Naive thymus-derived CD4-positive, alpha-beta T cell (primary cell): ENCODE measurements around the gene MYCN. TPM values are rescaled to one million over a fixed set of nuclear protein-coding genes. Genes with fewer than 3 reads are reported as not detected.

Experiments
- ATAC-seq: fragments of 150-1000 bp; cut with Tn5 transposase; 2 replicates; pipeline ENCODE4 v1.10.0; 2021; ENCODE audit warnings: mild to moderate bottlenecking, moderate library complexity
- CTCF ChIA-PET: fragments of 350-600 bp; sonication (Branson Sonifier 250); formaldehyde crosslinking; loops from one replicate; lab custom pipeline; 2021; ENCODE audit warnings: antibody characterized with exemption; lab: Charles Lee
- POLR2A ChIA-PET: fragments of 350-600 bp; sonication (Branson Sonifier 250); formaldehyde crosslinking; loops from one replicate; lab custom pipeline; 2021; ENCODE audit warnings: antibody characterized with exemption, inconsistent platforms; lab: Charles Lee
- DNase-seq, 9 donors: peaks; one replicate each; pipeline versions ENCODE4 v3.0.0 to v3.0.0-alpha.2; 2020 to 2022; ENCODE audit warnings: mixed read lengths in 1 of 9
- H3K27ac ChIP-seq: one replicate; pipeline ENCODE4 v1.7.0; 2013; ENCODE audit warnings: mild to moderate bottlenecking, low read depth, low read length, moderate library complexity
- H3K27me3 ChIP-seq, 2 donors: one replicate each; pipeline ENCODE4 v1.7.0; 2013; ENCODE audit warnings: low read length in 2 of 2, mild to moderate bottlenecking in 2 of 2, moderate library complexity in 2 of 2; ENCODE audit not compliant: control insufficient read depth in 2 of 2, insufficient read depth in 2 of 2
- H3K36me3 ChIP-seq, 3 experiments: 1 replicate in 2 of 3; 2 replicates in 1 of 3; pipeline ENCODE4 v1.7.0; 2013; ENCODE audit warnings: low read length in 3 of 3, mild to moderate bottlenecking in 3 of 3, moderate library complexity in 1 of 3; ENCODE audit not compliant: insufficient read depth in 3 of 3, control insufficient read depth in 2 of 3
- H3K4me1 ChIP-seq, 2 donors: one replicate each; pipeline ENCODE4 v1.7.0; 2013; ENCODE audit warnings: low read length in 2 of 2, mild to moderate bottlenecking in 2 of 2, moderate library complexity in 1 of 2; ENCODE audit not compliant: control insufficient read depth in 2 of 2, insufficient read depth in 2 of 2
- H3K4me3 ChIP-seq: 2 replicates; pipeline ENCODE4 v1.7.0; 2013; ENCODE audit warnings: mild to moderate bottlenecking, low read length
- H3K9me3 ChIP-seq, 3 experiments: 1 replicate in 2 of 3; 2 replicates in 1 of 3; pipeline ENCODE4 v1.7.0; 2013; ENCODE audit warnings: low read length in 3 of 3; ENCODE audit not compliant: control insufficient read depth in 2 of 3
- H3K27ac Mint-ChIP-seq, 9 donors: one replicate each; pipeline ENCODE4 v1.8.0; 2020 to 2022; ENCODE audit warnings: mixed read lengths in 9 of 9, mild to moderate bottlenecking in 8 of 9, moderate library complexity in 5 of 9, inconsistent platforms in 2 of 9
- H3K27me3 Mint-ChIP-seq, 5 donors: one replicate each; pipeline ENCODE4 v1.8.0; 2021 to 2022; ENCODE audit warnings: mixed read lengths in 5 of 5, mild to moderate bottlenecking in 1 of 5
- H3K36me3 Mint-ChIP-seq, 5 donors: one replicate each; pipeline ENCODE4 v1.8.0; 2020 to 2022; ENCODE audit warnings: mixed read lengths in 5 of 5, mild to moderate bottlenecking in 3 of 5, inconsistent platforms in 1 of 5
- H3K4me1 Mint-ChIP-seq, 7 donors: one replicate each; pipeline ENCODE4 v1.8.0; 2020 to 2022; ENCODE audit warnings: mixed read lengths in 7 of 7, mild to moderate bottlenecking in 3 of 7, inconsistent platforms in 1 of 7
- H3K4me3 Mint-ChIP-seq, 10 donors: one replicate each; pipeline ENCODE4 v1.8.0; 2020 to 2022; ENCODE audit warnings: mild to moderate bottlenecking in 10 of 10, mixed read lengths in 10 of 10, moderate library complexity in 6 of 10, inconsistent platforms in 2 of 10
- H3K9me3 Mint-ChIP-seq, 11 donors: one replicate each; pipeline ENCODE4 v1.8.0; 2020 to 2022; ENCODE audit warnings: mixed read lengths in 11 of 11, mild to moderate bottlenecking in 4 of 11, inconsistent platforms in 1 of 11, moderate library complexity in 1 of 11
- intact Hi-C, 2 donors: fragments of 100-400 bp; cut with micrococcal nuclease; formaldehyde crosslinking; loops; one replicate each; pipeline ENCODE4 v1.15.1; 2023
- polyA plus RNA-seq, 2 donors: library from polyadenylated mRNA; unstranded; fragments of 300-500 nt; fragmentation: Illumina TruSeq; gene quantifications; one replicate each; pipeline ENCODE4 v1.2.3, GENCODE V29; 2021
- total RNA-seq, 6 experiments: library from RNA in 5 of 6; stranded (reverse) in 5 of 6; gene quantifications; 1 replicate in 5 of 6; 2 replicates in 1 of 6; pipeline ENCODE4 v1.2.3 and lab custom pipeline; 2021 to 2026

MYCN gene
- total and polyA plus RNA-seq, 7 experiments from 2014 or later, result 0.21 to 2.3 (median 0.47) TPM; not detected in 3

DNA sequence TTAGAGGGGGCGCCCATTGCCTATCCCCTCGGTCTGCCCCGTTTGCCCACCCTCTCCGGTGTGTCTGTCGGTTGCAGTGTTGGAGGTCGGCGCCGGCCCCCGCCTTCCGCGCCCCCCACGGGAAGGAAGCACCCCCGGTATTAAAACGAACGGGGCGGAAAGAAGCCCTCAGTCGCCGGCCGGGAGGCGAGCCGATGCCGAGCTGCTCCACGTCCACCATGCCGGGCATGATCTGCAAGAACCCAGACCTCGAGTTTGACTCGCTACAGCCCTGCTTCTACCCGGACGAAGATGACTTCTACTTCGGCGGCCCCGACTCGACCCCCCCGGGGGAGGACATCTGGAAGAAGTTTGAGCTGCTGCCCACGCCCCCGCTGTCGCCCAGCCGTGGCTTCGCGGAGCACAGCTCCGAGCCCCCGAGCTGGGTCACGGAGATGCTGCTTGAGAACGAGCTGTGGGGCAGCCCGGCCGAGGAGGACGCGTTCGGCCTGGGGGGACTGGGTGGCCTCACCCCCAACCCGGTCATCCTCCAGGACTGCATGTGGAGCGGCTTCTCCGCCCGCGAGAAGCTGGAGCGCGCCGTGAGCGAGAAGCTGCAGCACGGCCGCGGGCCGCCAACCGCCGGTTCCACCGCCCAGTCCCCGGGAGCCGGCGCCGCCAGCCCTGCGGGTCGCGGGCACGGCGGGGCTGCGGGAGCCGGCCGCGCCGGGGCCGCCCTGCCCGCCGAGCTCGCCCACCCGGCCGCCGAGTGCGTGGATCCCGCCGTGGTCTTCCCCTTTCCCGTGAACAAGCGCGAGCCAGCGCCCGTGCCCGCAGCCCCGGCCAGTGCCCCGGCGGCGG is 1.7 kb downstream of the MYCN start:
- H3K27ac Mint-ChIP-seq, result no peak overlapping the region
- CTCF ChIA-PET, result interaction anchor here (0.8 to 1.4 kb wide), 3 partner anchors 340 to 666 kb away, joined by 3 to 5 read pairs (median 3); no protein-coding TSS in a partner anchor
- Histone ChIP-seq H3K9me3 (no peaks in the 10 kb centered on the region), H3K36me3 (no peaks in the 10 kb centered on the region), H3K4me3 (peak overlapping the region; percentile 46), H3K4me1 (peaks cover 0 to 25% of the 10 kb centered on the region in 2 donors), H3K27ac (no peak overlapping the region), H3K27me3 (peaks cover 0 to 6% of the 10 kb centered on the region in 2 donors)
- H3K9me3 Mint-ChIP-seq, result peaks cover 0 to 2% (median 0%) of the 10 kb centered on the region in 11 donors
- H3K27me3 Mint-ChIP-seq, result peaks cover 31 to 73% (median 48%) of the 10 kb centered on the region in 5 donors
- peak in 4 of 9 donors; percentile 5 to 14 (median 10) for DNase-seq
- intact Hi-C loops, result loop anchor here in 1 of 2 donors (2.0 kb wide), 1 partner anchor 201 kb away; no protein-coding TSS in a partner anchor
- peaks cover 0 to 4% (median 0%) of the 10 kb centered on the region in 5 donors for H3K36me3 Mint-ChIP-seq
- peak overlapping the region in 9 of 10 donors; percentile 52 to 86 (median 81) for H3K4me3 Mint-ChIP-seq
- POLR2A ChIA-PET, result interaction anchor here (0.8 kb wide), 1 partner anchor 667 kb away, joined by 3 read pairs; no protein-coding TSS in a partner anchor
- H3K4me1 Mint-ChIP-seq, result peaks cover 7 to 44% (median 31%) of the 10 kb centered on the region in 7 donors
- no peak for ATAC-seq

DNA sequence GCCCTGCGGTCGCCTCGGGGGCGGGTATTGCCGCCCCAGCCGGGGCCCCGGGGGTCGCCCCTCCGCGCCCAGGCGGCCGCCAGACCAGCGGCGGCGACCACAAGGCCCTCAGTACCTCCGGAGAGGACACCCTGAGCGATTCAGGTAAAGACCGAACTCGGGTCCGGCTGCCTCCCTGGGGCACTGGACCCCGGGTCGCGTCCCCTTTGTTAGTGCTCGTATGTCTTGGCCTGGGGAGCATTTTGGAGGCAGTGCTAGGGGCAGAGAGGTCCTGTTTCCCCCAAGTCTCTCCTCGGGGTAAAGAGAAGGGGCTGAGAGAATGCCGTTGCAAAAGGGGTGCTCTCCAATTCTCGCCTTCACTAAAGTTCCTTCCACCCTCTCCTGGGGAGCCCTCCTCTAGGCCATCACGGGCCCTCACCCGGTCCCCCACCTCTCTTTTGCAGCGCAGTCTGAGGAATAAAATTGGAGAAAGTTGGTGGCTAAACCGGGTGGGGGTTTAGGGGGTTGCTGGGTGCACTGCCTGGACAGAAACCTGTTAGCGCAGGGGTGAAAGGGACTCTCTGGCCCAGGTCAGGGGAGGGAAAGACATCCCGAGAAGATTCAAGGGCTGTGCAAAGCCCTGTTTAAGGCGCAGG is 2.5 kb downstream of the MYCN start:
- H3K36me3 Mint-ChIP-seq, result peaks cover 0 to 4% (median 0%) of the 10 kb centered on the region in 5 donors
- Histone ChIP-seq H3K27me3 (peaks cover 0 to 6% of the 10 kb centered on the region in 2 donors), H3K9me3 (no peaks in the 10 kb centered on the region), H3K27ac (no peak overlapping the region), H3K4me1 (peaks cover 0 to 25% of the 10 kb centered on the region in 2 donors), H3K36me3 (no peaks in the 10 kb centered on the region), H3K4me3 (peak overlapping the region; percentile 27)
- peaks cover 0 to 2% (median 0%) of the 10 kb centered on the region in 11 donors for H3K9me3 Mint-ChIP-seq
- H3K27ac Mint-ChIP-seq, result peak overlapping the region in 1 of 9 donors; percentile 9
- ChIA-PET POLR2A (interaction anchor here (2.0 kb wide), 1 partner anchor 23 kb away, joined by 15 read pairs; no protein-coding TSS in a partner anchor), CTCF (interaction anchor here (0.8 to 2.2 kb wide), 4 partner anchors 91 to 665 kb away, joined by 3 to 8 read pairs (median 6); no protein-coding TSS in a partner anchor)
- ATAC-seq (no peak), DNase-seq (peak in 1 of 9 donors; percentile 6)
- intact Hi-C loops, result loop anchor here in 1 of 2 donors (1.0 kb wide), 1 partner anchor 22 kb away; no protein-coding TSS in a partner anchor
- H3K27me3 Mint-ChIP-seq, result peaks cover 26 to 65% (median 40%) of the 10 kb centered on the region in 5 donors
- H3K4me1 Mint-ChIP-seq, result peaks cover 7 to 44% (median 31%) of the 10 kb centered on the region in 7 donors
- peak overlapping the region in 9 of 10 donors; percentile 72 to 84 (median 79) for H3K4me3 Mint-ChIP-seq

DNA sequence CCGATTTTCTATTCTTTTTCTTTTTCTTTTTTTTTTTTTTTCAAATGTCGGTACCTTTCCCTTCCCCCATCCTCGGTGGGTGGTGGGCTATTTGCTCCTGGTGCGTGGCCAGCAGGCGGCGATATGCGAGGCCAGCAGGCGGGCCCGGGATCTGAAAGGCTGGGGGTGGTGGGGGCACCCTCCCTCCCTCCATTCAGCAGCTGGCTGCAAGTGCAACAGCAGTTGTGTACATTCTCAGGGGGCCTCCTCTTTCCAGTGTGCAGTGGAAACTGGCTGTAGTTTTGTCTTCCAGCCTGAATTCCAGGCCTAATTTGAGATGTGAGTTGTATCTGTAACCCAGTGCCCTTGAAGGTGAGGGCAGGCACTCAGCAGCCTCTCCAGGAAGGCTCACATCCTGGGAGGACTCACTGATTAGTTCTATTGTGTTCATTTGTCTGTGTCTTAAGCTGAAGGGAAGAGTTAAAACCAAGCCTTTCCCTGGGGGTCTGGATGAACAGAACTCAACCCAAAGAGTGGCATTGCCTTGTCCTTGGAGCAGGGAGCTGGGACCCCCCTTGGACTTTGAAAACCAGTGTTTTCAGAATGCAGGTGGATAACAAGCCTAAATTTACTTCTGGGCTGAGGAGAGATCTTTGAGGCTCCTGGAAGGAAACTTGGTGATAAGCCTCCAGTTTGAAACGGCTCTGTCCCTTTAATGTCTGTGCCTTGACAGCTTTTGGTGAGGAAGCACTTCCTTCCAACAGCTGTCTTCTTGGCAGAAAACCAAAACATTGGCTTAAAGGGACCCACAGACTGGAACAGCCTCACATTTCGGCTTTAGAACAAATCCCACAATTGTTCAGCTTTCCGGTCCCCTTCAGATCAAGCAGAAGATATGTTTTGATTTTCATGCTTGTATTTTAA is 3.3 kb downstream of the MYCN start:
- Histone ChIP-seq H3K9me3 (no peaks in the 10 kb centered on the region), H3K27me3 (peaks cover 0 to 6% of the 10 kb centered on the region in 2 donors)
- peak in 6 of 9 donors; percentile 23 to 59 (median 48) for DNase-seq

DNA sequence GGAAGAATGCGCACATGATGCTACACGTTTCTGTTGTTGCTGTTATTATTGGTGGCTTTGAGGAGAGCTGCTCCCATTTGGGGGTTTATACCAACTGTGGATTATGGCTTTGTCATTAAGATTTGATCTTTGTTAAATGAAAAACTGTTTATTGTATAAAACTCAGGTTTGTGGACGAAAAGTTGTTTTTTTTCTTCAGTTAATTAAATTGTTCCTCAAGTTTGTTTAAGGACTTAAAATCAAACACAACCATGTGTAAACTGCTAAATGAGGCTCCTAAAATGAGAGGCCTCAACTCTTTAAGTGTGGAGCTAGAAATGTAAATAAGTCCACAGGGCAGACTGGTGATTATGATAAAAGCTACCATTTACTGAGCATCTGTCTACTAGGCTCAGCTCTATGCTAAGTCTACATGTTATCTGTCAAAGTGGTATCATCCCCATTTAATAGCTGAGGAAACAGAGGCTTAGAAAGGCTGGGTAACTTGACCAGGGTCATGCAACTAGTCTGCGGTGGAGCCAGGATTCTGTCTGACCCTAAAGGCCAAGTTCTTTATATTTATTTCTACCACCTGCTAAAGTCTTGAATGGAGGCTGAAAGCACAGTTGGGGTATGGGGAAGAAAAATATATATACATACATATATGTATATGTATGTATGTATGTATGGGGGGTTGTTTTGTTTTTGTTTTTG is 4.1 kb downstream of the MYCN start:
- no peak for ATAC-seq
- H3K9me3 Mint-ChIP-seq, result peaks cover 0 to 2% (median 0%) of the 10 kb centered on the region in 11 donors

More for the DNA sequence above, 3.3 kb downstream of the MYCN start:
- Mint-ChIP-seq H3K27me3 (peaks cover 18 to 57% (median 35%) of the 10 kb centered on the region in 5 donors), H3K4me1 (peaks cover 7 to 41% (median 31%) of the 10 kb centered on the region in 7 donors), H3K4me3 (peak overlapping the region in 9 of 10 donors; percentile 72 to 84 (median 79)), H3K9me3 (peaks cover 0 to 2% (median 0%) of the 10 kb centered on the region in 11 donors), H3K36me3 (no peaks in the 10 kb centered on the region), H3K27ac (peak overlapping the region in 3 of 9 donors; percentile 33 to 72 (median 58))
- Histone ChIP-seq H3K27ac (no peak overlapping the region), H3K4me1 (peaks cover 0 to 25% of the 10 kb centered on the region in 2 donors), H3K36me3 (no peaks in the 10 kb centered on the region), H3K4me3 (no peak overlapping the region)
- ATAC-seq, result no peak
- POLR2A ChIA-PET, result interaction anchor here (0.6 to 2.0 kb wide), 2 partner anchors 22 to 400 kb away, joined by 3 to 15 read pairs; no protein-coding TSS in a partner anchor
- CTCF ChIA-PET, result interaction anchor here (0.6 to 2.2 kb wide), 5 partner anchors 22 to 771 kb away, joined by 3 to 8 read pairs (median 5); no protein-coding TSS in a partner anchor
- intact Hi-C loops, result loop anchor here in 1 of 2 donors (1.0 kb wide), 1 partner anchor 22 kb away; no protein-coding TSS in a partner anchor

More for the DNA sequence above, 4.1 kb downstream of the MYCN start:
- Histone ChIP-seq H3K4me1 (peaks cover 0 to 21% of the 10 kb centered on the region in 2 donors), H3K27ac (no peak overlapping the region), H3K27me3 (peaks cover 0 to 6% of the 10 kb centered on the region in 2 donors), H3K4me3 (no peak overlapping the region), H3K36me3 (no peaks in the 10 kb centered on the region), H3K9me3 (no peaks in the 10 kb centered on the region)
- Mint-ChIP-seq H3K4me1 (peaks cover 7 to 36% (median 30%) of the 10 kb centered on the region in 7 donors), H3K27me3 (peaks cover 14 to 49% (median 28%) of the 10 kb centered on the region in 5 donors), H3K27ac (no peak overlapping the region), H3K4me3 (peak overlapping the region in 5 of 10 donors; percentile 72 to 84 (median 76)), H3K36me3 (no peaks in the 10 kb centered on the region)
- ChIA-PET CTCF (interaction anchor here (0.6 to 2.2 kb wide), 4 partner anchors 21 to 662 kb away, joined by 3 to 8 read pairs (median 6); no protein-coding TSS in a partner anchor), POLR2A (interaction anchor here (2.0 kb wide), 1 partner anchor 21 kb away, joined by 15 read pairs; no protein-coding TSS in a partner anchor)
- no peak for DNase-seq
- intact Hi-C loops, result no loop called here
